ENCODE results near the gene STIL.
"Not testable (repeated sequence)": the region's sequence is repeated elsewhere in the genome, so short reads cannot be mapped to it uniquely, and the experiment has no call there.

STIL gene

DNA sequence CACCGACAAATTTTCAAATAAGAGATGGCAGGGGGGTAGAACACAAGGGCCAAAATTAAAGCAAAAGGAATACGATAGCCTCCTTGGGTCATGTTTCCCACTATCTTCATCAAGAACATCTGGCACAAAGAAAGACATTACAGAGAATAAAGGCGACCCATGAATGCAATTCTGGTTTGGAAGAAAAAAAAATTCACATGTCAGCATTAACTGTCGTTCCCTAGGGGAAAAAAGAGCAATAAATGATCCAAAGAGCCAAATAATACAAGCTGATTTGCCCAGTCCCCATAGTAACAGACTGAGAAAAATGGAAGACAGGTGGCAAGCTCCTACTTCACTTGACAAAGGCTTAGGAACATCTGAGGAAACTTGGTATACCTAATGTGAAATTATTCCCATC is 4.5 kb downstream of the STIL start:
- no peak overlapping the region for H3K9ac ChIP-seq (ENCODE audit: low read depth, low read length)
- peaks cover 4% of the 10 kb centered on the region for H3K4me1 ChIP-seq (ENCODE audit: control insufficient read depth, insufficient read depth, low read length)
- H3K27me3 ChIP-seq (ENCODE audit: control insufficient read depth, insufficient read depth, low read length), result no peaks in the 10 kb centered on the region
- H3K4me3 ChIP-seq (ENCODE audit: low read depth, low read length), result no peak overlapping the region
- H3K36me3 ChIP-seq (ENCODE audit: control insufficient read depth, insufficient read depth, low read length), result no peaks in the 10 kb centered on the region
- H3K9me3 ChIP-seq (ENCODE audit: control insufficient read depth, insufficient read depth, low read length), result no peaks in the 10 kb centered on the region

DNA sequence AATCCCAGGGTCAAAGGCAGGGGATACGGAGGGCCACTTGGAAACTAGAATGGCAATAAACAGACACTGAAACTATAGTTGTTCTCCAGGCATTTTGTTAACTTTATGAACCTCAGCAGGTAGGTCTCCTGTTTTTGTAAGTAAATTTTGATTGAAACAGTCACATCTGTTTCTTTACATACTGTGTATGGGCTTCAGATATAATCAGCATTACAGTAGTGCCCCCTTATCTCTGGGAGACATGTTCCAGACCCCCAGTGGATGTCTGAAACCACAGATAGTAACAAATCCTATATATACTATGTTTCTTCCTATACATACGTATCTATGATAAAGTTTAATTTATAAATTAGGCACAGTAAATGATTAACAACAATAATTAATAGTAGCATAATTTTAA is 11.5 kb downstream of the STIL start:
- Histone ChIP-seq H3K27me3 (ENCODE audit: control insufficient read depth, insufficient read depth, low read length) (no peaks in the 10 kb centered on the region), H3K36me3 (ENCODE audit: control insufficient read depth, insufficient read depth, low read length) (peaks cover 13% of the 10 kb centered on the region), H3K9ac (ENCODE audit: low read depth, low read length) (no peak overlapping the region), H3K4me3 (ENCODE audit: low read depth, low read length) (no peak overlapping the region), H3K4me1 (ENCODE audit: control insufficient read depth, insufficient read depth, low read length) (no peaks in the 10 kb centered on the region), H3K9me3 (ENCODE audit: control insufficient read depth, insufficient read depth, low read length) (no peaks in the 10 kb centered on the region)

- Histone ChIP-seq H3K9ac (ENCODE audit: low read depth, low read length) (no peak overlapping the region), H3K4me3 (ENCODE audit: low read depth, low read length) (no peak overlapping the region), H3K36me3 (ENCODE audit: control insufficient read depth, insufficient read depth, low read length) (peaks cover 14% of the 10 kb centered on the region), H3K27me3 (ENCODE audit: control insufficient read depth, insufficient read depth, low read length) (no peaks in the 10 kb centered on the region), H3K9me3 (ENCODE audit: control insufficient read depth, insufficient read depth, low read length) (no peaks in the 10 kb centered on the region), H3K4me1 (ENCODE audit: control insufficient read depth, insufficient read depth, low read length) (no peaks in the 10 kb centered on the region)
These were observed 15.8 kb downstream of the STIL start for GRCh38 chr1:47298025-47298699.

- H3K4me3 ChIP-seq (ENCODE audit: low read depth, low read length), result no peak overlapping the region
- no peaks in the 10 kb centered on the region for H3K4me1 ChIP-seq (ENCODE audit: control insufficient read depth, insufficient read depth, low read length)
- no peaks in the 10 kb centered on the region for H3K9me3 ChIP-seq (ENCODE audit: control insufficient read depth, insufficient read depth, low read length)
- no peaks in the 10 kb centered on the region for H3K27me3 ChIP-seq (ENCODE audit: control insufficient read depth, insufficient read depth, low read length)
- H3K9ac ChIP-seq (ENCODE audit: low read depth, low read length), result no peak overlapping the region
- H3K36me3 ChIP-seq (ENCODE audit: control insufficient read depth, insufficient read depth, low read length), result peaks cover 14% of the 10 kb centered on the region
These were observed 18.4 kb downstream of the STIL start for GRCh38 chr1:47295579-47295978.

DNA sequence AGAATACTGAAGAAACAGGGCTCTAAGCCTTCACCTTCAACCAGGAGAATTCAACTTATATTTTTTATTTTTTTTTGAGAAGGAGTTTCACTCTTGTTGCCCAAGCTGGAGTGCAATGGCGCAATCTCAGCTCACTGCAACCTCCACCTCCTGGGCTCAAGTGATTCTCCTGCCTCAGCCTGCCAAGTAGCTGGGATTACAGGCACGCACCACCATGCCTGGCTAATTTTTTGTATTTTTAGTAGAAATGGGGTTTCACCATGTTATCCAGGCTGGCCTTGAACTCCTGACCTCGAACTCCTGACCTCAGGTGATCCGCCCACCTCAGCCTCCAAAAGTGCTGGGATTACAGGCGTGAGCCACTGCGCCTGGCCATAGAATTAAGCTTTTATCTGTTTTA is 19.1 kb downstream of the STIL start:
- not testable (repeated sequence) for H3K27me3 ChIP-seq (ENCODE audit: control insufficient read depth, insufficient read depth, low read length); H3K4me3 ChIP-seq (ENCODE audit: low read depth, low read length); H3K9me3 ChIP-seq (ENCODE audit: control insufficient read depth, insufficient read depth, low read length)

GRCh38 chr1:47288116-47288515 is 25.8 kb downstream of the STIL start:
- peaks cover 20% of the 10 kb centered on the region for H3K36me3 ChIP-seq (ENCODE audit: control insufficient read depth, insufficient read depth, low read length)
- not testable (repeated sequence) for H3K4me3 ChIP-seq (ENCODE audit: low read depth, low read length); H3K9ac ChIP-seq (ENCODE audit: low read depth, low read length); H3K9me3 ChIP-seq (ENCODE audit: control insufficient read depth, insufficient read depth, low read length); H3K27me3 ChIP-seq (ENCODE audit: control insufficient read depth, insufficient read depth, low read length); H3K4me1 ChIP-seq (ENCODE audit: control insufficient read depth, insufficient read depth, low read length)

More for the DNA sequence above, 19.1 kb downstream of the STIL start:
- not testable (repeated sequence) for H3K4me1 ChIP-seq (ENCODE audit: control insufficient read depth, insufficient read depth, low read length); H3K9ac ChIP-seq (ENCODE audit: low read depth, low read length); H3K36me3 ChIP-seq (ENCODE audit: control insufficient read depth, insufficient read depth, low read length)

DNA sequence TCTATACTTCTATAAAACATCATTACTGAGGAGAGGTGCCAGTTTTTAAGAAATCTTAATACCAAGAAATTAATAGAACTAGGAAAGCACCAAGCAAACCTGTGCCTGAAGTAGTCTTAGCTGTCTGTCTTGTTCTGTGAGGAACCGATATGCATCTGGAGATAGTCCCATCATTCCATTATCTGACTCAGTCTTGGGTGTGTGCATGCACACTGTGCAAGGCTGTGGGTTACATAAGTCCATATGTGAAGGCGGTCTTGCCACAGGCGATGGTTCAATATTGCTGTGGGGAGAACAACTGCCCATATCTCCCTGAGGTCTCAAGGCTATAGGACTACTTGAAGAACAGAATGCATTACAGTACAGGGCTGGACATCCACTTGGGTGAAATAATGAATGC is 33.8 kb downstream of the STIL start:
- H3K36me3 ChIP-seq (ENCODE audit: control insufficient read depth, insufficient read depth, low read length), result peaks cover 28% of the 10 kb centered on the region
- H3K27me3 ChIP-seq (ENCODE audit: control insufficient read depth, insufficient read depth, low read length), result no peaks in the 10 kb centered on the region
- no peak overlapping the region for H3K4me3 ChIP-seq (ENCODE audit: low read depth, low read length)
- H3K4me1 ChIP-seq (ENCODE audit: control insufficient read depth, insufficient read depth, low read length), result no peaks in the 10 kb centered on the region
- H3K9ac ChIP-seq (ENCODE audit: low read depth, low read length), result no peak overlapping the region
- no peaks in the 10 kb centered on the region for H3K9me3 ChIP-seq (ENCODE audit: control insufficient read depth, insufficient read depth, low read length)

- H3K36me3 ChIP-seq (ENCODE audit: control insufficient read depth, insufficient read depth, low read length), result peaks cover 18% of the 10 kb centered on the region
- no peak overlapping the region for H3K9ac ChIP-seq (ENCODE audit: low read depth, low read length)
- H3K4me3 ChIP-seq (ENCODE audit: low read depth, low read length), result no peak overlapping the region
- no peaks in the 10 kb centered on the region for H3K27me3 ChIP-seq (ENCODE audit: control insufficient read depth, insufficient read depth, low read length)
- no peaks in the 10 kb centered on the region for H3K4me1 ChIP-seq (ENCODE audit: control insufficient read depth, insufficient read depth, low read length)
- H3K9me3 ChIP-seq (ENCODE audit: control insufficient read depth, insufficient read depth, low read length), result no peaks in the 10 kb centered on the region
These were observed 37.1 kb downstream of the STIL start for GRCh38 chr1:47276850-47277249.

- not testable (repeated sequence) for H3K27me3 ChIP-seq (ENCODE audit: control insufficient read depth, insufficient read depth, low read length); H3K4me3 ChIP-seq (ENCODE audit: low read depth, low read length); H3K9me3 ChIP-seq (ENCODE audit: control insufficient read depth, insufficient read depth, low read length)
These were observed 38.1 kb downstream of the STIL start for GRCh38 chr1:47275811-47276210.

GRCh38 chr1:47265529-47265928 is 48.4 kb downstream of the STIL start:
- H3K4me1 ChIP-seq (ENCODE audit: control insufficient read depth, insufficient read depth, low read length); H3K9ac ChIP-seq (ENCODE audit: low read depth, low read length); H3K9me3 ChIP-seq (ENCODE audit: control insufficient read depth, insufficient read depth, low read length); H3K27me3 ChIP-seq (ENCODE audit: control insufficient read depth, insufficient read depth, low read length); H3K4me3 ChIP-seq (ENCODE audit: low read depth, low read length): not testable (repeated sequence)
- H3K36me3 ChIP-seq (ENCODE audit: control insufficient read depth, insufficient read depth, low read length), result peaks cover 19% of the 10 kb centered on the region

More at GRCh38 chr1:47275811-47276210, 38.1 kb downstream of the STIL start:
- peaks cover 19% of the 10 kb centered on the region for H3K36me3 ChIP-seq (ENCODE audit: control insufficient read depth, insufficient read depth, low read length)
- H3K9ac ChIP-seq (ENCODE audit: low read depth, low read length); H3K4me1 ChIP-seq (ENCODE audit: control insufficient read depth, insufficient read depth, low read length): not testable (repeated sequence)

GRCh38 chr1:47262787-47263413 is 51.0 kb downstream of the STIL start:
- no peak overlapping the region for H3K9ac ChIP-seq (ENCODE audit: low read depth, low read length)
- no peaks in the 10 kb centered on the region for H3K9me3 ChIP-seq (ENCODE audit: control insufficient read depth, insufficient read depth, low read length)
- no peak overlapping the region for H3K4me3 ChIP-seq (ENCODE audit: low read depth, low read length)
- H3K36me3 ChIP-seq (ENCODE audit: control insufficient read depth, insufficient read depth, low read length), result peaks cover 18% of the 10 kb centered on the region
- H3K27me3 ChIP-seq (ENCODE audit: control insufficient read depth, insufficient read depth, low read length), result no peaks in the 10 kb centered on the region
- no peaks in the 10 kb centered on the region for H3K4me1 ChIP-seq (ENCODE audit: control insufficient read depth, insufficient read depth, low read length)

DNA sequence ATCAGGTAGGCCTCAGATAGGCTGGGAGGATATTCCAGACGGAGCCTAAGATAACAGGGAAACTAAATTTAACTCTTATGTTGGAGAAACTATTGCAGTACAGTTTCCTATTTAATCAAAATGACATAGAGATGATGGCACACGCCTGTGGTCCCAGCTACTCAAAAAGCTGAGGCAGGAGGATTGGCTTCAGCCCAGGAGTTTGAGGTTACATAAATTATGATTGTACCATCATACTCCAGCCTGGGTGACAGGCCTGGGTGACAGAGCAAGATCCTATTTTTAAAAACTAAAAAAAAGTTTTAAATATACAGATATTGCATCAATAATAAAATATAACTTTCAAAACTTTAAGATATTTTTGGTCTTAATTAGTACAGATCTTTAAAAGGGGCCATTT is 56.7 kb downstream of the STIL start:
- Histone ChIP-seq H3K36me3 (ENCODE audit: control insufficient read depth, insufficient read depth, low read length) (peaks cover 15% of the 10 kb centered on the region), H3K9ac (ENCODE audit: low read depth, low read length) (no peak overlapping the region), H3K9me3 (ENCODE audit: control insufficient read depth, insufficient read depth, low read length) (no peaks in the 10 kb centered on the region), H3K4me1 (ENCODE audit: control insufficient read depth, insufficient read depth, low read length) (no peaks in the 10 kb centered on the region), H3K4me3 (ENCODE audit: low read depth, low read length) (no peak overlapping the region), H3K27me3 (ENCODE audit: control insufficient read depth, insufficient read depth, low read length) (no peaks in the 10 kb centered on the region)

All from iPS-15b (cell line).